Transverse colon (tissue), 4 donors: ENCODE data around the gene RGS2. TPM values are rescaled to one million over a fixed set of nuclear protein-coding genes. Genes with fewer than 3 reads are reported as not detected.

Experiments
- DNase-seq: peaks from one replicate; pipeline ENCODE4 v3.0.0-alpha.2; 2019
- H3K27ac ChIP-seq, 4 donors: fragments of 200-600 bp; sonication (generic); 2 replicates each; pipeline ENCODE4 v1.5.1; 2016 to 2018; ENCODE audit warnings: inconsistent platforms in 4 of 4
- H3K27me3 ChIP-seq: fragments of 200-600 bp; sonication (generic); 2 replicates; pipeline ENCODE4 v1.5.1; 2017; ENCODE audit warnings: inconsistent platforms
- H3K36me3 ChIP-seq, 4 donors: fragments of 200-600 bp; sonication (generic); 2 replicates each; pipeline ENCODE4 v1.5.1; 2017 to 2019; ENCODE audit warnings: inconsistent platforms in 4 of 4
- H3K4me1 ChIP-seq, 4 donors: fragments of 200-600 bp; sonication (generic); 2 replicates each; pipeline ENCODE4 v1.5.1; 2017 to 2020; ENCODE audit warnings: inconsistent platforms in 4 of 4
- H3K4me3 ChIP-seq, 4 donors: fragments of 200-600 bp; sonication (generic); 1 replicate in 1 of 4; 2 replicates in 3 of 4; pipeline versions ENCODE4 v1.5.1 to v1.6.1; 2017 to 2019; ENCODE audit warnings: inconsistent platforms in 4 of 4
- H3K9me3 ChIP-seq, 2 donors: fragments of 200-600 bp; sonication (generic); 2 replicates each; pipeline ENCODE4 v1.5.1; 2017 to 2019; ENCODE audit warnings: inconsistent platforms in 2 of 2
- EP300 ChIP-seq: sonication (generic); formaldehyde crosslinking; IDR thresholded peaks from one replicate; pipeline ENCODE4 v1.6.1; 2017; ENCODE audit warnings: antibody characterized with exemption, low read depth
- POLR2A ChIP-seq: fragments of 450-650 bp; IDR thresholded peaks from one replicate; pipeline ENCODE4 v1.6.1; 2016; ENCODE audit warnings: antibody characterized with exemption, mild to moderate bottlenecking, moderate library complexity
- POLR2AphosphoS5 ChIP-seq, 3 donors: sonication (generic); formaldehyde crosslinking; IDR thresholded peaks; one replicate each; pipeline ENCODE4 v1.6.1; 2016; ENCODE audit warnings: antibody characterized with exemption in 3 of 3
- WGBS, 2 donors: methylation state at CpG; one replicate each; pipeline ENCODE4 v1.1.5; 2018; ENCODE audit warnings: low coverage in 1 of 2; 5-methylcytosine and 5-hydroxymethylcytosine counted together
- in situ Hi-C, 4 donors: fragments of 200-750 bp; cut with MboI; loops; one replicate each; pipeline versions ENCODE4 v1.15.0 to v1.15.1; 2017; ENCODE audit warnings: low sequenced_read_pairs in 3 of 4, low pct_ligation_motif_present in 1 of 4, low pct_unique_long_range_greater_than_20kb in 1 of 4
- intact Hi-C: fragments of 100-400 bp; cut with DNase I; formaldehyde crosslinking; loops from one replicate; pipeline ENCODE4 v1.15.1; 2023; ENCODE audit warnings: low total_unique reads
- total RNA-seq, 4 donors: library from RNA; depleted of rRNA; stranded (reverse); fragments of >200 nt; gene quantifications; one replicate each; pipeline ENCODE4 v1.1.0, GENCODE V29; 2016
- TF ChIP-seq, protein P1 (sequence below), 5 experiments: fragments of 200-600 bp in 3 of 5; fragments of 450-650 bp in 2 of 5; sonication (generic) in 3 of 5; IDR thresholded peaks; 1 replicate in 2 of 5; 2 replicates in 3 of 5; pipeline ENCODE4 v1.5.1; 2016 to 2017; ENCODE audit warnings: antibody characterized with exemption in 5 of 5, inconsistent platforms in 3 of 5, mild to moderate bottlenecking in 2 of 5, moderate library complexity in 1 of 5

RGS2 gene
- total RNA-seq, 4 donors from 2014 or later: 22.1 to 132 (median 68.9) TPM

- H3K4me3 ChIP-seq: no peak overlapping the region
- no peaks in the 10 kb centered on the region for H3K36me3 ChIP-seq
- in situ Hi-C loops (no loop called here), intact Hi-C loops (no loop called here)
- TF ChIP-seq POLR2AphosphoS5 (IDR thresholded peaks at IDR 0.05) (no peak), POLR2A (no peak), EP300 (no peak)
- TF ChIP-seq, protein P1, sequence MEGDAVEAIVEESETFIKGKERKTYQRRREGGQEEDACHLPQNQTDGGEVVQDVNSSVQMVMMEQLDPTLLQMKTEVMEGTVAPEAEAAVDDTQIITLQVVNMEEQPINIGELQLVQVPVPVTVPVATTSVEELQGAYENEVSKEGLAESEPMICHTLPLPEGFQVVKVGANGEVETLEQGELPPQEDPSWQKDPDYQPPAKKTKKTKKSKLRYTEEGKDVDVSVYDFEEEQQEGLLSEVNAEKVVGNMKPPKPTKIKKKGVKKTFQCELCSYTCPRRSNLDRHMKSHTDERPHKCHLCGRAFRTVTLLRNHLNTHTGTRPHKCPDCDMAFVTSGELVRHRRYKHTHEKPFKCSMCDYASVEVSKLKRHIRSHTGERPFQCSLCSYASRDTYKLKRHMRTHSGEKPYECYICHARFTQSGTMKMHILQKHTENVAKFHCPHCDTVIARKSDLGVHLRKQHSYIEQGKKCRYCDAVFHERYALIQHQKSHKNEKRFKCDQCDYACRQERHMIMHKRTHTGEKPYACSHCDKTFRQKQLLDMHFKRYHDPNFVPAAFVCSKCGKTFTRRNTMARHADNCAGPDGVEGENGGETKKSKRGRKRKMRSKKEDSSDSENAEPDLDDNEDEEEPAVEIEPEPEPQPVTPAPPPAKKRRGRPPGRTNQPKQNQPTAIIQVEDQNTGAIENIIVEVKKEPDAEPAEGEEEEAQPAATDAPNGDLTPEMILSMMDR (IDR thresholded peaks at IDR 0.05): no peak
- H3K27ac ChIP-seq: no peak overlapping the region
- no peaks in the 10 kb centered on the region for H3K4me1 ChIP-seq
- H3K27me3 ChIP-seq: no peaks in the 10 kb centered on the region
- no peaks in the 10 kb centered on the region for H3K9me3 ChIP-seq
- DNase-seq: no peak
Measured at GRCh38 chr1:192859808-192860207, 51.0 kb downstream of the RGS2 start.

DNA sequence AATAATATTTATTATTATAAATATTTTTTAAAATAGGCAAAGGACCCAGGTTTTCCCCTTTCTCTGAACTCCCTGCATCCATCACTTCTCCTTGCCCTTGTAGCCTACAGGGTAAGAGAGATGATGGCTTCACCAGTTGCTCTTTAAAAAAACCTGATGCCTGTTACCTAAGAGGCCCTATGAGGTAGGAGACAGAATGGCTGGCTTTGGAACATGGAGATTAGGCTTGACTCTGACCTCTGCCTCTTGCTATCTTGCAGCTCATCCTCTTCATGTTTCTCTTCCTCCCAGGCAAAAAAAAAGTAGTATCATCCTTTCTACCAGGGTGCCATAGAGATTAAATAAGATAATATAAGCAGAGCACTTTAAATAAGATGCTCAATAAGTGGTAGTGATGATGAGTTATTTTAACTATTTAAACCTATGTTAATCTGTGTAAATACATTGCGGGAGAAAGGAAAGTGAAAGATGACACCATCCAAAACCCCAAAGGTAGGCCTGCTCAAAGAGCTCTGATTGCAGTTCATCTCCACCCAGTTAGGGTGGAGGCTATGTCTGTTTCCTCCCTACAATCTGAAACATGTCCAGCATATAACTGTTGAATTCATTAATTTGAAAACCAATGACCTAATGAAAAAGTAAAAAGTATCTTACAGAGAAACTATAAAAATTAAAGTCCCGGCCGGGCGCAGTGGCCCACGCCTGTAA lies 51.8 kb downstream of the RGS2 start:
- no peak for TF ChIP-seq EP300
- TF ChIP-seq, protein P1 (IDR thresholded peaks at IDR 0.05): no peak
- no peak for TF ChIP-seq POLR2A
- no peak for TF ChIP-seq POLR2AphosphoS5 (IDR thresholded peaks at IDR 0.05)
- DNase-seq: no peak
- in situ Hi-C loops: no loop called here
- Histone ChIP-seq H3K36me3 (no peaks in the 10 kb centered on the region), H3K27ac (no peak overlapping the region), H3K4me1 (no peaks in the 10 kb centered on the region), H3K4me3 (no peak overlapping the region), H3K27me3 (no peaks in the 10 kb centered on the region), H3K9me3 (no peaks in the 10 kb centered on the region)
- WGBS, 2 donors: 0 to 77% methylated on average over 1 to 5 of the region's 5 CpGs
- intact Hi-C loops: no loop called here

- no peaks in the 10 kb centered on the region for H3K4me1 ChIP-seq
- no peaks in the 10 kb centered on the region for H3K9me3 ChIP-seq
- H3K27ac ChIP-seq: no peak overlapping the region
- DNase-seq: no peak
- in situ Hi-C loops (no loop called here), intact Hi-C loops (no loop called here)
- no peak overlapping the region for H3K4me3 ChIP-seq
- no peaks in the 10 kb centered on the region for H3K36me3 ChIP-seq
- 56 to 63% methylated on average over 4 of the region's 4 CpGs for WGBS, 2 donors
- TF ChIP-seq EP300: no peak
- no peak for TF ChIP-seq POLR2AphosphoS5 (IDR thresholded peaks at IDR 0.05)
- TF ChIP-seq, protein P1 (IDR thresholded peaks at IDR 0.05): no peak
- no peak for TF ChIP-seq POLR2A
- H3K27me3 ChIP-seq: no peaks in the 10 kb centered on the region
Measured at GRCh38 chr1:192861860-192862259, 53.0 kb downstream of the RGS2 start.

Other genes with a start within 250 kb of the RGS2 start
- 100 to 1,000 TPM in 1 of 4 donors, 10 to 100 TPM in 3; 38.5 to 160 (median 49.8) TPM for gene RGS1, start 233.3 kb upstream of the RGS2 start, total RNA-seq
- 1 to 10 TPM in 2 of 4 donors, not detected in 2; 1.2 to 1.3 TPM for gene RGS13, start 172.9 kb upstream of the RGS2 start, total RNA-seq